HFF-Myc (cell line): ENCODE data around the gene LRRC8C.
A peak's percentile ranks its signal among the peaks of the same experiment; 100 is the strongest.

Experiments used
- DNase-seq: peaks from one replicate; pipeline ENCODE4 v3.0.0-alpha.2; 2011; ENCODE audit warnings: low read depth; ENCODE audit errors: extremely low read depth
- H3K4me3 ChIP-seq: replicated peaks from 2 replicates; pipeline ENCODE4 v1.5.1; 2011; ENCODE audit warnings: low read depth, mild to moderate bottlenecking, control low read depth, low read length
- CTCF ChIP-seq: IDR thresholded peaks from 2 replicates; pipeline ENCODE4 v1.5.1; 2012; ENCODE audit warnings: mild to moderate bottlenecking, low read depth, low read length, control low read depth; ENCODE audit errors: missing control alignments

The LRRC8C gene

GRCh38 chr1:89611721-89612120 is 21.2 kb upstream of the LRRC8C start:
- no peak for DNase-seq
- H3K4me3 ChIP-seq: no peak overlapping the region
- no peak for TF ChIP-seq CTCF

DNA sequence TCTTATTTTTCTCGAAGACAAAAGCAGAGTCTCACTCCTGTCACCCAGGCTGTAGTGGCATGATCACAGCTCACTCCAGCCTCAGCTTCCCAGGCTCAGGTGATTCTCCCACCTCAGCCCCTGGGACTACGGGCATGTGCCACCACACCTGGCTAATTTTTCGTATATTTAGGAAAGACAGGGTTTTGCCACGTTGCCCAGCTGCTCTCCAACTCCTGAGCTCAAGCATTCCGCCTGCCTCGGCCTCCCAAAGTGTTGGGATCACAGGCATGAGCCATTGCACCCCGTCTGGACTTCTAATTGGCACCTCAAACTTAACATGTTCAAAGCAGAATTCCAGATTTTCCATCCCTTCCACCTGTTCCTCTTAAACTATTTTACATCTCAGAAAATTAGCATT is 19.0 kb upstream of the LRRC8C start:
- no peak for TF ChIP-seq CTCF
- DNase-seq: no peak
- no peak overlapping the region for H3K4me3 ChIP-seq

DNA sequence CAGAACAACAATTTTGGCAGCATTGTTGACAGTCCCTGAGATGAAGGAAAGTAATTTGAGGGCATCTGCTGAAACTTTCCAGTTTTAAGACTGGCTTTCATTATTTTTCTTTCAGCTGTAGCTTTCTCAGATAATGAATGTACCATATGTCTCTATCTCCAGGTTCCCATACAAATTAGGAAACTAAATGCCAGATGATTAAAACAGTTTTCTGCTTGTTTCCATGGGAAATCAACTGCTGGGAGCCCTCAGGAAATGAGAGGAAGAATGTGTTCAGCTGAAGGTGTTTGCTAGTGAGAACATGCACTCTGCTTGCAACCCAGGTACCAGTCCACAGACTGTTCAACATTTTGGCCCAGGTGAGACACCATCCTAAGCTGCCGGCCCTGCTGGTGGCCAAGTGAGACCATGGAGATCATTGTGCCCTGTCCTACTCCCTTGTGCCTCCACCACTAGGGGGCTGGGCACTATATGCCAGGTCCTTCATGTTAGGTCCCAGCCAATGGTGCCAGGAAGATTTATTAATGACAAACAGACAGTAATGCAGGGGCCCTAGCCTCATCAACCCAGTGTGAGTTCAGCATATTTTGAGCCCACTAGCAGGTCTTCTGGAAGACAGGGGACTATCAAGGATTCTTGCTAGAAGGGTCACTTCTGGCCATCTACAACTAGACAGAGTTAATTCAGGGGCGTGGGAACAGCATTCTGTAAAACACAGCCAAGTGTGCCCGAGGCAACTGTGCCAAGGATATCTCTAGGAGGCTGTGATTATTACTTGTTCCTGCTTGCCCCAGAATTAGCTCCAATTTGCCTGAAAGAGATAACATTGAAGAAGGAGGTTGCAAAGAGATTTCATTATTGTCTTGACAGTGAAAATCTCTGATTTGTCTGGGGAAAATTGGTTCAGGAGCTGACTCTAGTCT is 17.0 kb upstream of the LRRC8C start:
- DNase-seq: no peak
- TF ChIP-seq CTCF: peak; percentile 53
- H3K4me3 ChIP-seq: no peak overlapping the region

DNA sequence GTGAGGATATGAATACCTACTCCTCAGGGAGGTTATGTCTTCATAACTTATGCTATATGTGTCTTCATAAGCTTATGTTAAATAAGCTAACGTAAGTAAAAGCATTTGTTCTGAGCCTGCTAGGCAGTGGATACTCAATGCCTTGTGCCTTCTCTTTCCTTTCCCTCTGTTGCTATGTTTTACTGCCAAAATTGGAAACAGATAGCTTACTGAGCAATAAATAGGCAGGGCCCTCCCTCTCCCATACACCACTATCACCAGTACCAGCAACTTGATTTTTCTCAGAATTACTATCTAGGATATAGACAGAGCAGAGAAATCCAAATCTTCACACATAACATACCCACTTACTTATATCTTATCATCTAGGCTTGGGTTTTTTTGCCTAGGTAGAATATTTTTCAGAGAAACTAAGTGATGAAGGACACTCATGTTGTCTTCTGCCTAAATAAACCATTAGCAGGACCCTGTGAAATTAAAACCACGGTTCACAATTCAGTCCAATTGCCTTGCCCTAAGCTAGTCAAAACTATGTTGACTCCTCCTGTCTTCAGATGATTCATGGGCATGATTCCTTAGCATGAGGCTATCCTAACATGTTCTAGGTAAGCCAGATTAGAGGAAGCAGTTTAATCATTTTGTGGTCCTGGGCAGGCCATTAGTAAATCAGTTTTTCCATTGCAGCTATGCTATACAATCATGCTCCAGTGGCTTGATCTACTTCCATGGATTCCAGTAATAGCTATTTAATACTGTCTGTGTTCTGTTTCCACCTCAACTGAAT is 15.9 kb upstream of the LRRC8C start:
- no peak overlapping the region for H3K4me3 ChIP-seq
- DNase-seq: no peak
- TF ChIP-seq CTCF: no peak

- TF ChIP-seq CTCF: no peak
- no peak overlapping the region for H3K4me3 ChIP-seq
- DNase-seq: no peak
Measured at GRCh38 chr1:89620664-89621063, 12.3 kb upstream of the LRRC8C start.

DNA sequence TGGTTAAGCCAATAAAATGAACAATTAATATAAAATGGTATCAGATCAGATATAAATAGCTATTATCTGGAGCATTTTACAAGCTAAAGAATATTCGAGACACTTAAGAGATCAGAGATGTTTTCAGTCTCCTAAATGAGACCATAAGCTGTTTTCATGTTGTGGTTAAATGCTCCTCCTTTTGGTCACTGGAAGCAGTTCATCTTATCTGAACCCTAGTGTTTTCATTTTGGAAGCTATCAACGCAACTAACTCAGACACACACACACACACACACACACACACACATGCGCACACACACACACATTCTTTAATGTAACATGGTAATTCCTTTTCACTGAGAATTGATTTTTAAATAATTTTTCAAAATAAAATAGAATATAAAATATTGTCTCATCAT is 10.0 kb upstream of the LRRC8C start:
- H3K4me3 ChIP-seq: no peak overlapping the region
- TF ChIP-seq CTCF: no peak
- DNase-seq: no peak
